Kidney epithelial cell (primary cell): ENCODE data around the gene ELF2. TPM values are rescaled to one million over a fixed set of nuclear protein-coding genes. Genes with fewer than 3 reads are reported as not detected.
"Not testable (repeated sequence)": the region's sequence is repeated elsewhere in the genome, so short reads cannot be mapped to it uniquely, and the experiment has no call there.

Experiments used
- DNase-seq: peaks from one replicate; pipeline ENCODE4 v3.0.0-alpha.2; 2010; ENCODE audit warnings: low read depth
- H3K27me3 ChIP-seq: 2 replicates; pipeline ENCODE4 v1.6.0; 2011; ENCODE audit warnings: low read length; ENCODE audit not compliant: control insufficient read depth, insufficient read depth
- H3K36me3 ChIP-seq: 2 replicates; pipeline ENCODE4 v1.5.1; 2011; ENCODE audit warnings: low read length; ENCODE audit not compliant: control insufficient read depth, insufficient read depth
- H3K4me3 ChIP-seq: 2 replicates; pipeline ENCODE4 v1.5.1; 2011; ENCODE audit warnings: low read depth, mild to moderate bottlenecking, control low read depth, low read length
- total RNA-seq: library from RNA; depleted of rRNA; stranded (reverse); fragments of >200 nt; gene quantifications from 2 replicates; pipeline ENCODE4 v1.2.3, GENCODE V29; 2015
- TF ChIP-seq, protein P1 (sequence below): IDR thresholded peaks from 2 replicates; pipeline ENCODE4 v1.5.1; 2011; ENCODE audit warnings: mild to moderate bottlenecking, moderate library complexity, low read length, control low read depth, inconsistent platforms; ENCODE audit not compliant: insufficient read depth, poor library complexity, severe bottlenecking

Gene ELF2
- total RNA-seq, 1 donor from 2014 or later: 14.3 TPM

DNA sequence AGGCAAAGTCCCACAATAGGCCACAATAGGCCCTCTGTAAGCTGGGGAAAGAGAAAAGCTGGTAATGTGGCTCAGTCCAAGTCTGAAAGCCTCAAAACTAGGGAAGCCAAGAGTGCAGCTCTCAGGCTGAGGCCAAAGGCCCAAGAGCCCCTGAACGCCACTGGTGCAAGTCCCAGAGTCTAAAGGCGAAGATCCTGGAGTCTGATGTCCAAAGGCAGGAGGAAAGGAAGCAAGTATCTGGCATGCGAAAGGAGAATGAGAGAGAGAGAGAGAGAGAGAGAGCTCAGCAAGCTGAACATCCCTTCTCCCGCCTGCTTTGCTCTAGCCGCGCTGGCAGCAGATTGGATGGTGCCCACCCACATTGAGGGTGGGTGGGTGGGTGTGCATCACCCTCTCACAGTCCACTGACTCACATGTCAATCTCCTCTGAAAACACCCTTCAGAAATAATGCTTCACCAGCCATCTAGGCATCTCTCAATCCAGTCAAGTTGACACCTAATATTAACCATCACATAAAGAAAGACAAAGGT is 30.9 kb upstream of the ELF2 start:
- DNase-seq: no peak
- Histone ChIP-seq H3K27me3 (no peaks in the 10 kb centered on the region), H3K36me3 (no peaks in the 10 kb centered on the region), H3K4me3 (no peak overlapping the region)
- TF ChIP-seq, protein P1, sequence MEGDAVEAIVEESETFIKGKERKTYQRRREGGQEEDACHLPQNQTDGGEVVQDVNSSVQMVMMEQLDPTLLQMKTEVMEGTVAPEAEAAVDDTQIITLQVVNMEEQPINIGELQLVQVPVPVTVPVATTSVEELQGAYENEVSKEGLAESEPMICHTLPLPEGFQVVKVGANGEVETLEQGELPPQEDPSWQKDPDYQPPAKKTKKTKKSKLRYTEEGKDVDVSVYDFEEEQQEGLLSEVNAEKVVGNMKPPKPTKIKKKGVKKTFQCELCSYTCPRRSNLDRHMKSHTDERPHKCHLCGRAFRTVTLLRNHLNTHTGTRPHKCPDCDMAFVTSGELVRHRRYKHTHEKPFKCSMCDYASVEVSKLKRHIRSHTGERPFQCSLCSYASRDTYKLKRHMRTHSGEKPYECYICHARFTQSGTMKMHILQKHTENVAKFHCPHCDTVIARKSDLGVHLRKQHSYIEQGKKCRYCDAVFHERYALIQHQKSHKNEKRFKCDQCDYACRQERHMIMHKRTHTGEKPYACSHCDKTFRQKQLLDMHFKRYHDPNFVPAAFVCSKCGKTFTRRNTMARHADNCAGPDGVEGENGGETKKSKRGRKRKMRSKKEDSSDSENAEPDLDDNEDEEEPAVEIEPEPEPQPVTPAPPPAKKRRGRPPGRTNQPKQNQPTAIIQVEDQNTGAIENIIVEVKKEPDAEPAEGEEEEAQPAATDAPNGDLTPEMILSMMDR: no peak

DNA sequence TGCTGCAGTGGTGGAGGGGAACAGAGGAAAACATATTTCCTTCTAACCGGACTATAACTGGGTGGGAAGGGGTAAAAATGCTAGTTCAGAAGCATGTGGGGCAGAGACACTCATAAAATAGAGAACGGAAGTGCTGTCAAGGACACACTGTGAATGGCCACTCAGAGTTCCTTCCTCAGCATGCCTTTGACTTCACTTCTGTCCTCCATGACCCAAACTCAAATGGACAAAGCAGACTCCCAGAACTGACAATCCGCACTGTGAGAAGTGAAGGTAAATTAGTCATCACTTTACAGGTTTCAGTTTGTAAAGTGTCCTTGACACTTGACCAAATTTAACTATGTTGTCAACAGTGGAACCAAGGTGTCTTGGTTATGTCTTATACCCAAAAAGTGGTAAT is 30.2 kb upstream of the ELF2 start:
- TF ChIP-seq, protein P1: no peak
- DNase-seq: no peak
- H3K4me3 ChIP-seq: no peak overlapping the region
- no peaks in the 10 kb centered on the region for H3K27me3 ChIP-seq
- no peaks in the 10 kb centered on the region for H3K36me3 ChIP-seq

DNA sequence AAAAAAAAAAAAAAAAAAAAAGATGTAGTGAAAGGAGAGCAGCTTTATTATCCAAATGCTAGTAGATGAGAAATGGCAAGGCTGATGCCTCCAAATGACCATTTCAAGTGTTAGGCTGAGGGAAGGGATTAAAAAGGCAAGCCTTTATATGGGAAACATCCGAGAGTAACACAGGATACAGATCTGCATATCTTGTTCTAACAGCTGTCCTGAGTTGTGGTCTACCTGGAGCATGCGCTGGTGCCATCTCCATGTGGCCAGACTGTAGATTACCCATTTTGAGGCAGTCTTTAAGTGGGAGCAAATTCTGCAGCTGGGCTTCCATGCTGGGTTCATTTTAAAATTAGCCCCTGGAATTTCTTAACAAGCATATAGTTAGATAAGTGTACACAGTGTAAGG is 26.0 kb upstream of the ELF2 start:
- TF ChIP-seq, protein P1: no peak

DNA sequence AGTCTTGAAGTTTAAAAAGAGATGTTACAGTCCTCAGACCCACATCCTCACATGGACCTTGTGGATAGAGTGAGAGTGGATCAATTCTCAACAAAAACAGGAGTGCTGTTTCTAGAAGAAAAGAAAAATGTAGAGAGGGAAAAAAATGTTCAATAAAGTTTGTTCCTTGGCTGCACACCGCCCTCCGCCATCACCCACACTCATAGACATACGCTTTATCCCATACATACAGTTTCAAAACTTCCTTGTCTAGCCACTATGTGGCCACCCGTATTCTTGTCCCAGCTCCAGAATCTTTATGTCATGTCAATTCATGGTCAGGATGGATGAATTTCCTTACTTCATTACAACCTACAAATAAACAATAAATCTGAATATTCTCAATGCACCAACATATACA is 23.5 kb upstream of the ELF2 start:
- no peak for DNase-seq
- no peaks in the 10 kb centered on the region for H3K27me3 ChIP-seq
- H3K36me3 ChIP-seq: no peaks in the 10 kb centered on the region
- TF ChIP-seq, protein P1: no peak
- H3K4me3 ChIP-seq: no peak overlapping the region

More for the DNA sequence above, 26.0 kb upstream of the ELF2 start:
- Histone ChIP-seq H3K4me3 (no peak overlapping the region), H3K36me3 (no peaks in the 10 kb centered on the region), H3K27me3 (no peaks in the 10 kb centered on the region)
- no peak for DNase-seq

DNA sequence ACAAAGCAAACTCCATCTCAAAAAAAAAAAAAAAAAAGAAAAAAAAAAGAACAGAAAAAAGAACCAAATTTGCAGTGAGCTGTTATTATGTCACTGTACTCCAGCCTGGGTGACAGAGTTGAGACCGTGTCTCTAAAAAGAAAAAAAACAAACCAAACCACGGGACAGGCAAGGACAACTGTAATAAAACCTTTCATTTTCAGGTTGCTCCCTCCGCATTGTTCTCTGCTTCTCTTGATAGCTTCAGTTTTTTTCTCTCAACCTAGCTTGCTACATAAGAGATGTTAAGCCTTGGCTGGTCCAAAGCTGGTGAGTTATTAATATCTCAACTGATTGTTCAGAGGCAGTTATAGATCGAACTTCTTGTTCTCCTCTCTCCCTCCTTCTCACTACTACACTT is 23.1 kb upstream of the ELF2 start:
- DNase-seq: no peak
- TF ChIP-seq, protein P1: no peak
- Histone ChIP-seq H3K27me3 (no peaks in the 10 kb centered on the region), H3K36me3 (no peaks in the 10 kb centered on the region), H3K4me3 (no peak overlapping the region)

DNA sequence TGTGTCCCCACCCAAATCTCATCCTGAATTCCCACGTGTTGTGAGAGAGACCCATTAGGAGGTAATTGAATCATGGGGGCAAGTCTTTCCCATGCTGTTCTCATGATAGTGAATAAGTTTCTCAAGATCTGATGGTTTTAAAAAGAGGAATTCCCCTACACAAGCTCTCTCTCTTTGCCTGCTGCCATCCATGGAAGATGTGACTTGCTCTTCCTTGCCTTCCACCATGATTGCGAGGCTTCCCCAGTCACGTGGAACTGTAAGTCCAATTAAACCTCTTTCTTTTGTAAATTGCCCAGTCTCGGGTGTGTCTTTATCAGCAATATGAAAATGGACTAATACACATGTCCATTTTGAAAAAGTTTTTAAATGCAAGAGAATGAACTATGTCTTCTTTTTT is 20.2 kb upstream of the ELF2 start:
- DNase-seq, H3K4me3 ChIP-seq, H3K27me3 ChIP-seq, H3K36me3 ChIP-seq: not testable (repeated sequence)
